ENCODE measurements around the gene ITCH. TPM values are rescaled to one million over a fixed set of nuclear protein-coding genes. Genes with fewer than 3 reads are reported as not detected.

Gene ITCH
- total RNA-seq, 2 experiments from 2014 or later: 26.1 to 36.8 TPM

- H4K20me1 ChIP-seq (ENCODE audit: insufficient read depth, low read length): no peaks in the 10 kb centered on the region
- no TSS peak for BruUV-seq (replicated peaks)
Measured at GRCh38 chr20:34541264-34541901, 178.3 kb downstream of the ITCH start.

GRCh38 chr20:34541917-34542316 is 178.8 kb downstream of the ITCH start:
- no peak overlapping the region for H3K27ac ChIP-seq (ENCODE audit: low read depth, low read length, poor library complexity, severe bottlenecking)
- POLR2A ChIA-PET: no interaction called here
- DNase-seq (ENCODE audit: low spot score): no peak

More at GRCh38 chr20:34541264-34541901, 178.3 kb downstream of the ITCH start:
- POLR2A ChIA-PET: no interaction called here
- Histone ChIP-seq H3K4me2 (ENCODE audit: low read length) (no peak overlapping the region), H3K4me3 (ENCODE audit: low read depth, low read length, poor library complexity, severe bottlenecking) (no peak overlapping the region), H2AFZ (ENCODE audit: low read length) (no peak overlapping the region), H3K4me1 (ENCODE audit: insufficient read depth, low read length, poor library complexity, severe bottlenecking) (no peaks in the 10 kb centered on the region), H3K79me2 (ENCODE audit: insufficient read depth, low read depth, low read length) (no peaks in the 10 kb centered on the region), H3K27ac (ENCODE audit: low read depth, low read length, poor library complexity, severe bottlenecking) (no peak overlapping the region), H3K36me3 (ENCODE audit: insufficient read depth, low read length) (peaks cover 30% of the 10 kb centered on the region), H3K9me3 (ENCODE audit: low read length) (no peaks in the 10 kb centered on the region), H3K9me2 (ENCODE audit: insufficient read depth, low read length) (no peaks in the 10 kb centered on the region)
- CTCF ChIA-PET (ENCODE audit: unreplicated experiment): no interaction called here
- TF ChIP-seq CTCF (conservative IDR thresholded peaks at IDR 0.05; ENCODE audit: low read length): no peak
- no peak for DNase-seq (ENCODE audit: low spot score)
- intact Hi-C loops (cut with micrococcal nuclease; ENCODE audit: unreplicated experiment): no loop called here

More at GRCh38 chr20:34541917-34542316, 178.8 kb downstream of the ITCH start:
- Histone ChIP-seq H4K20me1 (ENCODE audit: insufficient read depth, low read length) (no peaks in the 10 kb centered on the region), H3K9me3 (ENCODE audit: low read length) (no peaks in the 10 kb centered on the region), H3K4me1 (ENCODE audit: insufficient read depth, low read length, poor library complexity, severe bottlenecking) (no peaks in the 10 kb centered on the region), H3K36me3 (ENCODE audit: insufficient read depth, low read length) (peaks cover 27% of the 10 kb centered on the region), H3K9me2 (ENCODE audit: insufficient read depth, low read length) (no peaks in the 10 kb centered on the region), H3K4me3 (ENCODE audit: low read depth, low read length, poor library complexity, severe bottlenecking) (no peak overlapping the region), H2AFZ (ENCODE audit: low read length) (no peak overlapping the region), H3K4me2 (ENCODE audit: low read length) (no peak overlapping the region), H3K79me2 (ENCODE audit: insufficient read depth, low read depth, low read length) (no peaks in the 10 kb centered on the region)
- no TSS peak for BruUV-seq (replicated peaks)
- CTCF ChIA-PET (ENCODE audit: unreplicated experiment): no interaction called here
- TF ChIP-seq EZH2phosphoT487 (IDR thresholded peaks at IDR 0.05; ENCODE audit: borderline replicate concordance, low read depth, low read length) (no peak), CTCF (conservative IDR thresholded peaks at IDR 0.05; ENCODE audit: low read length) (no peak)
- intact Hi-C loops (cut with micrococcal nuclease; ENCODE audit: unreplicated experiment): no loop called here
